Transverse colon (tissue), 4 donors: ENCODE results near the gene ZRANB3. TPM values are rescaled to one million over a fixed set of nuclear protein-coding genes. Genes with fewer than 3 reads are reported as not detected.

Experiments
- DNase-seq: peaks from one replicate; pipeline ENCODE4 v3.0.0-alpha.2; 2019
- H3K27ac ChIP-seq, 4 donors: fragments of 200-600 bp; sonication (generic); 2 replicates each; pipeline ENCODE4 v1.5.1; 2016 to 2018; ENCODE audit warnings: inconsistent platforms in 4 of 4
- H3K27me3 ChIP-seq: fragments of 200-600 bp; sonication (generic); 2 replicates; pipeline ENCODE4 v1.5.1; 2017; ENCODE audit warnings: inconsistent platforms
- H3K36me3 ChIP-seq, 4 donors: fragments of 200-600 bp; sonication (generic); 2 replicates each; pipeline ENCODE4 v1.5.1; 2017 to 2019; ENCODE audit warnings: inconsistent platforms in 4 of 4
- H3K4me1 ChIP-seq, 4 donors: fragments of 200-600 bp; sonication (generic); 2 replicates each; pipeline ENCODE4 v1.5.1; 2017 to 2020; ENCODE audit warnings: inconsistent platforms in 4 of 4
- H3K4me3 ChIP-seq, 4 donors: fragments of 200-600 bp; sonication (generic); 1 replicate in 1 of 4; 2 replicates in 3 of 4; pipeline versions ENCODE4 v1.5.1 to v1.6.1; 2017 to 2019; ENCODE audit warnings: inconsistent platforms in 4 of 4
- H3K9me3 ChIP-seq, 2 donors: fragments of 200-600 bp; sonication (generic); 2 replicates each; pipeline ENCODE4 v1.5.1; 2017 to 2019; ENCODE audit warnings: inconsistent platforms in 2 of 2
- EP300 ChIP-seq: sonication (generic); formaldehyde crosslinking; IDR thresholded peaks from one replicate; pipeline ENCODE4 v1.6.1; 2017; ENCODE audit warnings: antibody characterized with exemption, low read depth
- POLR2A ChIP-seq: fragments of 450-650 bp; IDR thresholded peaks from one replicate; pipeline ENCODE4 v1.6.1; 2016; ENCODE audit warnings: antibody characterized with exemption, mild to moderate bottlenecking, moderate library complexity
- POLR2AphosphoS5 ChIP-seq, 3 donors: sonication (generic); formaldehyde crosslinking; IDR thresholded peaks; one replicate each; pipeline ENCODE4 v1.6.1; 2016; ENCODE audit warnings: antibody characterized with exemption in 3 of 3
- WGBS, 2 donors: methylation state at CpG; one replicate each; pipeline ENCODE4 v1.1.5; 2018; ENCODE audit warnings: low coverage in 1 of 2; 5-methylcytosine and 5-hydroxymethylcytosine counted together
- in situ Hi-C, 4 donors: fragments of 200-750 bp; cut with MboI; loops; one replicate each; pipeline versions ENCODE4 v1.15.0 to v1.15.1; 2017; ENCODE audit warnings: low sequenced_read_pairs in 3 of 4, low pct_ligation_motif_present in 1 of 4, low pct_unique_long_range_greater_than_20kb in 1 of 4
- intact Hi-C: fragments of 100-400 bp; cut with DNase I; formaldehyde crosslinking; loops from one replicate; pipeline ENCODE4 v1.15.1; 2023; ENCODE audit warnings: low total_unique reads
- total RNA-seq, 4 donors: library from RNA; depleted of rRNA; stranded (reverse); fragments of >200 nt; gene quantifications; one replicate each; pipeline ENCODE4 v1.1.0, GENCODE V29; 2016
- TF ChIP-seq, protein P1 (sequence below), 5 experiments: fragments of 200-600 bp in 3 of 5; fragments of 450-650 bp in 2 of 5; sonication (generic) in 3 of 5; IDR thresholded peaks; 1 replicate in 2 of 5; 2 replicates in 3 of 5; pipeline ENCODE4 v1.5.1; 2016 to 2017; ENCODE audit warnings: antibody characterized with exemption in 5 of 5, inconsistent platforms in 3 of 5, mild to moderate bottlenecking in 2 of 5, moderate library complexity in 1 of 5

The ZRANB3 gene
- total RNA-seq, 4 donors from 2014 or later, result 0.37 to 3.0 (median 1.6) TPM

DNA sequence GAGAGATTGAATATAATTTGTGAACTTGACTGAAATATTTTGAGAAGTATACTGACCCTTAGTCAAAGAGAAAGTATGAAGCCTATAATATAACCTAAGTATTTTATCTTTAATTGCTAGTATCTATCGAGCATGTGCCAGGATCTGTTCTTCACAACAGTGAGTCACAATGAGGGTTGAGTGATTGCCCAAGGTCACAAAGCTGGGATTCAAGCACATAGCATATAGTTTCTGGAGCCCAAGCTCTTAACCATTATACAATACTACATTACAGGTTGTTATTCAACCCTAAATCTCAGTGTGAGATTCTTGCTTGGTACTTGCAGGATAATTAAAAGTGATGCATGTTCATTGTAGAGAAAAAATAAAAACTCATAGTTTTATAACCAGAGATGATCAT, 381.8 kb downstream of the ZRANB3 start:
- Histone ChIP-seq H3K27me3 (no peaks in the 10 kb centered on the region), H3K4me3 (no peak overlapping the region), H3K9me3 (no peaks in the 10 kb centered on the region), H3K4me1 (no peaks in the 10 kb centered on the region), H3K27ac (no peak overlapping the region), H3K36me3 (peaks cover 0 to 27% (median 13%) of the 10 kb centered on the region in 4 donors)
- WGBS, 2 donors, result 71% methylated on average over 1 of the region's 1 CpG; no CpG with 5 or more reads in 1 of the 2 donors
- no peak for DNase-seq
- intact Hi-C loops, result no loop called here
- in situ Hi-C loops, result no loop called here
- no peak for TF ChIP-seq POLR2A

DNA sequence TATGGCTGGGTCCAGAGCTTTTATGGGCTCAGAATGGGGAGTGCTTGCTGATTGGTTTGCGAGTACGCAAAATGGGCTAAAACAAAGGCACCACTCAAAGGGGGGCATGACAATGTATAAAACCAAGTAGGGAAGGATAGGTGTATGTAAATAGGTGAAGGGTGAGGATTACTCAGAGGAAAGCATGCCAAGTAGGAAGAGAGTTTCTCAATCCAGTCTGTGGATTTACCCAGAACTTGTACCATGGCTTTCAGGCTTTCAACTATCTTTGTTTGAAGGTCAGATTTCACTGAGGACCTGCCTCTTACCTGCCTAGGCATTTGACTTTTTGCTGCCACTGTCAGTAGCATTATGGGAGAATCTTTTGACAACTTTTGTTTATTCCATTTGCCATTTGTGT, 386.7 kb downstream of the ZRANB3 start:
- Histone ChIP-seq H3K4me3 (no peak overlapping the region), H3K36me3 (peaks cover 0 to 38% (median 7%) of the 10 kb centered on the region in 4 donors), H3K4me1 (no peaks in the 10 kb centered on the region), H3K9me3 (peaks cover 6 to 14% of the 10 kb centered on the region in 2 donors), H3K27me3 (no peaks in the 10 kb centered on the region), H3K27ac (no peak overlapping the region)
- WGBS, 2 donors, result 94 to 96% methylated on average over 2 of the region's 2 CpGs
- in situ Hi-C loops (no loop called here), intact Hi-C loops (no loop called here)
- no peak for DNase-seq
- TF ChIP-seq POLR2A (no peak), EP300 (no peak), POLR2AphosphoS5 (IDR thresholded peaks at IDR 0.05) (no peak)
- TF ChIP-seq, protein P1, sequence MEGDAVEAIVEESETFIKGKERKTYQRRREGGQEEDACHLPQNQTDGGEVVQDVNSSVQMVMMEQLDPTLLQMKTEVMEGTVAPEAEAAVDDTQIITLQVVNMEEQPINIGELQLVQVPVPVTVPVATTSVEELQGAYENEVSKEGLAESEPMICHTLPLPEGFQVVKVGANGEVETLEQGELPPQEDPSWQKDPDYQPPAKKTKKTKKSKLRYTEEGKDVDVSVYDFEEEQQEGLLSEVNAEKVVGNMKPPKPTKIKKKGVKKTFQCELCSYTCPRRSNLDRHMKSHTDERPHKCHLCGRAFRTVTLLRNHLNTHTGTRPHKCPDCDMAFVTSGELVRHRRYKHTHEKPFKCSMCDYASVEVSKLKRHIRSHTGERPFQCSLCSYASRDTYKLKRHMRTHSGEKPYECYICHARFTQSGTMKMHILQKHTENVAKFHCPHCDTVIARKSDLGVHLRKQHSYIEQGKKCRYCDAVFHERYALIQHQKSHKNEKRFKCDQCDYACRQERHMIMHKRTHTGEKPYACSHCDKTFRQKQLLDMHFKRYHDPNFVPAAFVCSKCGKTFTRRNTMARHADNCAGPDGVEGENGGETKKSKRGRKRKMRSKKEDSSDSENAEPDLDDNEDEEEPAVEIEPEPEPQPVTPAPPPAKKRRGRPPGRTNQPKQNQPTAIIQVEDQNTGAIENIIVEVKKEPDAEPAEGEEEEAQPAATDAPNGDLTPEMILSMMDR (IDR thresholded peaks at IDR 0.05), result no peak

DNA sequence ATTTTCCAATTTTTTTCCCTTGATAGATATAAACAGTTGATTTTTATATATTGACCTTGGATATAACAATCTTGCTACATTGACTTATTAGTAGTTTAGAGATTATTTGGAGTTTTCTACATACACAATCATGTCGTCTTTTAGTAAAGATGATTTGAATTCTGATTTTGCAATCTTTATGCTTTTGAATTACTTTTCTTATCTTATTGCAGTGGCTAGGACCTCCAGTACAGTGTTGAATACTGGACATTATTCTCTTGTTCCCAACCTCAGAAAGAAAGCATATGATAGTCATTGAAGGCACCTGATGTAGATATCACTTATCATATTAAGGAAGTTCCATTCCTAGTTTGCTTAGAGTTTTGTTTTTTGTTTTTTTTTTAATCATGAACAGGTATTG, 388.7 kb downstream of the ZRANB3 start:
- in situ Hi-C loops (no loop called here), intact Hi-C loops (no loop called here)
- Histone ChIP-seq H3K27ac (no peak overlapping the region), H3K4me3 (no peak overlapping the region), H3K36me3 (peaks cover 0 to 49% (median 11%) of the 10 kb centered on the region in 4 donors), H3K27me3 (no peaks in the 10 kb centered on the region), H3K9me3 (peaks cover 6 to 14% of the 10 kb centered on the region in 2 donors), H3K4me1 (no peaks in the 10 kb centered on the region)
- WGBS, 2 donors, result 98% methylated on average over 1 of the region's 1 CpG; no CpG with 5 or more reads in 1 of the 2 donors
- DNase-seq, result no peak
- TF ChIP-seq EP300, result no peak
- no peak for TF ChIP-seq POLR2A
- no peak for TF ChIP-seq POLR2AphosphoS5 (IDR thresholded peaks at IDR 0.05)

DNA sequence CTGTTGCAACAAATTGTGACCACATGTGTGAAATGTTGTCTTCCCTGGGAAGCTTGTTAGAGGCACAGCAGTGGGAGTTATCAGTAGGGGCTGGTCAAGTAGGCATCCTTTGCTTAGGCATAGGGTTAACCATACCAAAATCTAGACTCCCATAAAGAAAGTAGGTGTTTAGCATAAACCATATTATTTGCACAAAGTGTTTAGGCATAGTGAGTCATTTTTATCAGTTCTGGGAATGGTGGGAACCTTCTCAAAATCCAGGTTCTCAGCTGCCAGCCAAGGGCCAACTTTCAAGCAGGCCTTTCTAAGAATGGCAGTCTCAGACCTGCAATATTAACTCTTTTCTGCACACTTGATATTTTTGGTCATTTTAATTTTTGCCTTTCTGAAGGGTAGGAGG, 390.4 kb downstream of the ZRANB3 start:
- DNase-seq, result no peak
- peaks cover 0 to 66% (median 17%) of the 10 kb centered on the region in 4 donors for H3K36me3 ChIP-seq
- intact Hi-C loops, result no loop called here
- in situ Hi-C loops, result no loop called here
- no peaks in the 10 kb centered on the region for H3K4me1 ChIP-seq
- H3K27me3 ChIP-seq, result no peaks in the 10 kb centered on the region
- peaks cover 6 to 14% of the 10 kb centered on the region in 2 donors for H3K9me3 ChIP-seq
- no peak overlapping the region for H3K27ac ChIP-seq
- TF ChIP-seq POLR2AphosphoS5 (IDR thresholded peaks at IDR 0.05), result no peak
- no peak for TF ChIP-seq POLR2A
- TF ChIP-seq, protein P1 (IDR thresholded peaks at IDR 0.05), result no peak
- no peak for TF ChIP-seq EP300
- no peak overlapping the region for H3K4me3 ChIP-seq

DNA sequence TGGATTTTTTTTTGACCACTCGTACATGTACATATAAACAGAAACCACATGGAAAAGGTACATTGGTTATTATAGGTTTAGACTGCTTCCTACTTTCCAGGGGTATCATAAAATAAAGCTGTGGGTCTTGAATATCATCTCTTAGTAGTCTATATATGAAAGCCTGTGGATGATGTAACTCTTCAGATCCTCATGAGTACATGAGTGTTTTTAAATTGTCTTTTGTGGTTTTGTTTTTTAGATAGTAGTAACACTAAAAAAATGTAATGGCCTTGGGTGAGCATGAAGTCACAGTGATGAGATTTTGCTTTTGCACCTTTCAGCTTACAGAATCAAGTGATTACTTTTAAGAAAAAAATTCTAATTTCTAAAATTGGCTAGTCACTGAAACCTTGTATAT, 398.7 kb downstream of the ZRANB3 start:
- Histone ChIP-seq H3K27me3 (no peaks in the 10 kb centered on the region), H3K4me1 (no peaks in the 10 kb centered on the region), H3K36me3 (peaks cover 0 to 69% (median 36%) of the 10 kb centered on the region in 4 donors), H3K9me3 (no peaks in the 10 kb centered on the region), H3K4me3 (no peak overlapping the region), H3K27ac (no peak overlapping the region)
- DNase-seq, result no peak
- WGBS, 2 donors, result 82 to 100% methylated on average over 1 of the region's 1 CpG
- intact Hi-C loops, result no loop called here
- TF ChIP-seq EP300, result no peak
- in situ Hi-C loops, result no loop called here

DNA sequence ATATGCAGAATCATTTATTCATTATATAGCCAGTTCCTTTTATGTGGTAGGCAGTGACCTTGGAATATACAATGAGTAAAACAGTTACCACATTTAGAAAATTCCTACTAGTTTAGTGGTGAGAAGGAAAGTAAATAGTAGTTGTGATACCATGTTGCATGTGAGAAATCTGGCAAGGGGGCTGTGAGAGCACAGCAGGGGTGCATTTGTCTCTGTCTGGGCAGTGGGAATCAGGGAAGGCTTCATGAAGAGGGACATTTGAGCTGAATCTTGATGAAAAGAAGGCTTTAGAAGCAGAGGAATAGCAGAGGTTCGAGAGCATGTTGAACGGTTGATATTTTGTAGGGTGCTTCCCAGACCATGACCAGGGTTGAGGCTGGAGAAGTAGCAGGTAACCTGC, 400.3 kb downstream of the ZRANB3 start:
- no peaks in the 10 kb centered on the region for H3K4me1 ChIP-seq
- in situ Hi-C loops, result no loop called here
- H3K27ac ChIP-seq, result no peak overlapping the region
- WGBS, 2 donors, result 94% methylated on average over 2 of the region's 2 CpGs
- no peak overlapping the region for H3K4me3 ChIP-seq
- H3K36me3 ChIP-seq, result peaks cover 0 to 68% (median 32%) of the 10 kb centered on the region in 4 donors
- H3K27me3 ChIP-seq, result no peaks in the 10 kb centered on the region
- DNase-seq, result no peak
- H3K9me3 ChIP-seq, result no peaks in the 10 kb centered on the region
- intact Hi-C loops, result no loop called here
- no peak for TF ChIP-seq EP300
